HL-60/S4 (cell line): ENCODE data around the gene PJA2.
"Not testable (repeated sequence)": the region's sequence is repeated elsewhere in the genome, so short reads cannot be mapped to it uniquely, and the experiment has no call there.

Source experiments
- in situ Hi-C: fragments of 300-500 bp; cut with MboI; formaldehyde crosslinking; loops from 2 replicates; pipeline ENCODE4 v1.14.3; 2022; ENCODE audit warnings: low sequenced_read_pairs

PJA2 gene

GRCh38 chr5:109409844-109410388 lies at the start of gene PJA2:
TSS of gene PJA2 (minus strand) at chr5:109409974. CDS start at chr5:109383433, 26,541 bp downstream.
- in situ Hi-C loops: no loop called here

DNA sequence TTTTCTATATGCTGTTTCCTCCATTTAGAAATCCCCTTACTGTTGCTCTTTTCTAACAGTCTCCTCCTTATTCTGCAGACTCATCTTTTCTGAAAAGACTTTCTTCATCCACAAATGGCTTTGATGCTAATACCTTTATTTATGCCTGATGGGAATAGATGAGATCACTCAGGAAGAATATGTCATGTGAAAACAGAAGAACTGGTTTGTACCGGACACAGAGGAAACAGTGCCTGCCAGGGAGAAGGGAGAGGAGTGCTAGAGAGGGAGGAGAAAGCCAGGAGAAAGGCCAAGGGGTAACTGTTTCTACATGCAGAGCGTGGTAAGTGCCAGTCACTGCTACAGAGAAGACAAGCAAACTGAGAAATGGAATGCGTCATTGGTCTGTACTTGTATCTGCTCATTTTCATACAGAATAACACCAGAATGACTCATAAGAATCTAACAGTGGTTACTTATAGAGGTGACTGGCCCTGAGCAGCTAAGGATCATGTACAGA lies 45.9 kb upstream of the PJA2 start:
- in situ Hi-C loops: no loop called here

GRCh38 chr5:109454731-109455505 lies 45.1 kb upstream of the PJA2 start:
- in situ Hi-C loops: no loop called here

DNA sequence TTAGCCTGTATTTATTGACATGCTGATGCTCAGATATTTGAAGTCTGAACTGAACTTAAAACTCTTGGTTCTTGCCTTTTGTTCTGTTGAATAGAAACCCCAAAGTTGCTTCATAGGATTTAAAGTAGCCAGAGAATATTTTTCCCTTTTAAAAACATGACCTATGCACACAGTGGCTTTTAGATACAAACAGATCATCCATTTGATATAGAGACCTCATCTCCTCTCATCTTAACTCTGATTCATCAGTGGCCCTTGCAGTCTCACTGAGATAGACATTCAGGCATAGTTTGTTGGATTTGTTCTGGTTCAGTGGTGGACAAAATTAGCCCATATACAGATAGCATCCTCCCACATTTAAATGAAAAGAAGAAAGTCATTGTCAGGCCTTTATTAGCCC lies 43.5 kb upstream of the PJA2 start:
- in situ Hi-C loops: no loop called here

- in situ Hi-C loops: no loop called here
Measured at GRCh38 chr5:109452661-109453060, 42.9 kb upstream of the PJA2 start.

DNA sequence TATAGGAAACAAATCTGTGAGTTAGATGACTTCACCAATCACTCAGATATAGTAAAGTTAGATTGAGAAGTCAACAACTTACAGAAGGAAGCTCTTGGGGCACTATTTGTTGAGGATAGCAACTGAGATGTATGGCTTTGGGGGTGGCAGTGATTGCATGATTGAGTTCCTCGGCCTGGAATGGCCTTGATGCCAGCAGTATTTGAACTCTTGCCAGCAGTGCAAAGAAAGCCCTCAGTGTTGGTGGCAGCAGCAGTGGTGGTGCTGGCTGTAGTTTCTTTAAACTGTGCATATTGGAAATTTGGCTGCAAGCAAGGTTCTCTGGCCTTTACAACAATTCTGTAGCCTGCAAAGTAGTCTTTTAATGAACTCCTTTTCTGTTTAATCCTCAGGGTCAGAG lies 41.4 kb upstream of the PJA2 start:
- in situ Hi-C loops: no loop called here

DNA sequence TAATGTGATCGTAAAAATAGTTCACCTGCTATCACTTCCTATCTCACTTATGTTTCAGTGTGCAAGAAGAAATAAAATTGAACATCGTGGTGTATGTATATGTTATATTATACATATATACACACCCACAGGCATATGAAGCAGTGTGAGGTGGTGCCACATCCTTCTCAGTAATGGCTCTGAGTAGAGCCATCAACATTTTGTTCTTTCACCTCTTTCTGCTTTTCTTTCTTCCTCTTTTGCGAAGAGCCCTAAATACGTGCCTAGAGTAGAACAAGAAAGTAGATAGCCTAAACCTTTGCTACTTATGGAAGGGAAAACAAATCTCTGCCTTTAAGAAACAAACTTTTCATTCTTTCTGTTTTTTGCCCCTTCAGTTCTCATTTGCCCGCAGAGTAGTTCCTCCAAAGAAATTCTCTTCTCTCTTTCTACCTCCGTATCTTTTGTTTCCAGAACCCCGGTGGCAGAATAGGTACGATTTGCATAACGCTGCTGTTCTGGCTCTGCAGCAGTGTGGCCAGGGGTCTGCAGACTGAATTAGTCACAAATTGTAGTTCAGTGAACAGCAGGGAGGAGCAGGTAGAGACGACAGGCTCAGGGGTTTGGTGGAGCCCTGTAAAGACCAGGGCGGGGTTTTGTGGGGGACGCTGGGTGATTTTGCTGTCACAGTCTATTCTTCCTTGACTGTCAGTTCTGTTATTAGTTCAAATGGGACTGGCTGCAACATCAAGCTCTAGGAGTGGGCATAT lies 40.5 kb upstream of the PJA2 start:
- in situ Hi-C loops: no loop called here

- in situ Hi-C loops: no loop called here
Measured at GRCh38 chr5:109448838-109449237, 39.1 kb upstream of the PJA2 start.

DNA sequence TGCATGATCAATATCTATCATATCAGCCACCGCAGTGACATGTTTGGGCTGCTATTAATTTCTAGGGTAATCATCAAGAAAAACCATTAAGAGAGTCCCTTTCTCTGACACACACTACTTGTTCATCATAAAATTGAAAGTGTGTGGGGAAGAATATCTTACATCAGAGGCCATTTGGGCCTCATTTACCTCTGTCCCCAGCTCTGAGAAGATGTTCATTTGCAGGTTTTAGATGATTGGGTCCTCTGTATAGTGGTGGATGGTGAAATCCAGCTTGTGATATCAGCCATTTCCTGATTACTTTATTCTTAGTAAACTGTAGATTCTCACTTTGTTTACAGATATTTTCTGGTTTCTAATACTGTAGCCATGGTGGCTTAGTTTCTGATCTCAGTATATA lies 29.8 kb upstream of the PJA2 start:
- in situ Hi-C loops: no loop called here

GRCh38 chr5:109426075-109426474 lies 16.3 kb upstream of the PJA2 start:
- in situ Hi-C loops: no loop called here

DNA sequence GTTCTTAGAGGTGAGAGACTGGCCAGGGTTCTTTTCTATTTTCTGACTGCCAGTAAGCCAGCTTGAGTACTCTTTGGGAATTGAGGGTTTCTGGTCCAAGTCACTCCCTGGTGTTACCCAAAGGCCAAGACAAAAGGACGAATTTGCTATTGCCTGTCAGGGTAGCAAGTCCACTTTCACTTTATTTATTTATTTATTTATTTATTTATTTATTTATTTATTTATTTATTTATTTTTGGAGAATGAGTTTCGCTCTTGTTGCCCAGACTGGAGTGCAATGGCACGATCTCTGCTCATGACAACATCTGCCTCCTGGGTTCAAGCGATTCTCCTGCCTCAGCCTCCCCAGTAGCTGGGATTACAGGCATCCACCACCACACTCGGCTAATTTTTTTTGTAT lies 15.7 kb upstream of the PJA2 start:
- in situ Hi-C loops: not testable (repeated sequence)

GRCh38 chr5:109421956-109422355 lies 12.2 kb upstream of the PJA2 start:
- in situ Hi-C loops: no loop called here

- in situ Hi-C loops: no loop called here
Measured at GRCh38 chr5:109418712-109419352, 9.1 kb upstream of the PJA2 start.

DNA sequence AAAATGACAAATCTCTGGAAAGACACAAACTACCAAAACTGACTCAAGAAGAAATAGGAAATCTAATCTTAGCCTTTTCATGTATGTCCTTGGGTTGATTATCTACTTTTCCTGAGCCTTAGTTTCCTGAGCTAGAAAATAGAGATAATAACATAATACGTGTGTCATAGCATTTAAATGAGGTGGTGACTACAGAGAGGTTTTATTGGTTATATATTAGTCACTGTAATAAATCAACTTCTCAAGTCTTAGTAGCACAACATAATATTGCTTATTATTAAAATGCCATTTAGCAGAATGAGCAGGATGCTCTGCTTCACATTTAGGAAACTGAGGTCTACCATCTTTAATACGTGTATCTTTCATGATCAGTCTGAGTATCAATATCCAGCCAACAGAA lies 7.1 kb upstream of the PJA2 start:
- in situ Hi-C loops: no loop called here

DNA sequence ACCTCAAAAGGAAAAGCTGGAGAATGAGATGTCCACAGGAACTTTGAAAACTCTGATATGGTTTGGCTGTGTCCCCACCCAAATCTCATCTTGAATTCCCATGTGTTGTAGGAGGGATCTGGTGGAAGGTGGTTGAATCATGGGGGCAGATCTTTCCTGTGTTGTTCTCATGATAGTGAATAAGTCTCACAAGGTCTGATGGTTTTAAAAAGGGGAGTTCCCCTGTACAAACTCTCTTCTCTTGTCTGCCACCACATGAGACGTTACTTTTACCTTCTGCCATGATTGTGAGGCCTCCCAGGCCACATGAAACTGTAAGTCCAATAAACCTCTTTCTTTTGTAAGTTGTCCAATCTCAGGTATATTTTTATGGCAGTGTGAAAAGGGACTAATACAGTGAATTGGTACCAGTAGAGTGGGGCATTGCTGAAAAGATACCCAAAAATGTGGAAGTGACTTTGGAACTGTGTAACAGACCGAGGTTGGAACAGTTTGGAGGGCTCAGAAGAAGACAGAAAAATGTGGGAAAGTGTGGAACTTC lies 4.2 kb upstream of the PJA2 start:
- in situ Hi-C loops: not testable (repeated sequence)

- in situ Hi-C loops: no loop called here
Measured at GRCh38 chr5:109413458-109413857, 3.7 kb upstream of the PJA2 start.

- in situ Hi-C loops: no loop called here
Measured at GRCh38 chr5:109412981-109413402, 3.2 kb upstream of the PJA2 start.

DNA sequence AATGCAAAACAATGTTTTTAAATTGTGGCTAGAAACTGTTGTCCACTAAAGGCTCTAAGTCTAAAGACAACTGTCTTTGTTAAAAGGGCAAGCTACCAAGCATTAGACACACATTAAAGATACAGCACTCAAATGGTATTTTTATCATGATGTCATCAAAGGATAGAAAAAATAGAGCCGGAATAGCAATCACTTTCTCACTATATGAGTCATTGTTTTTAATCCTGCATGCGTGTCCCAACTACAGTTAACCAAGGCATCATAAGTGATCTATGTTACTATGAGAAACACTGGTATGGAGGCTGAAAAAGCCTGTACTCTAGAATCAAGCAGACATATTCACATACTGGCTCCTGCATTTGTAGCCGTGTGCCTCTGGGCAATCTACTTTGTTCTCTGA lies 1.9 kb upstream of the PJA2 start:
- in situ Hi-C loops: no loop called here

GRCh38 chr5:109411149-109411514 lies 1.4 kb upstream of the PJA2 start:
- in situ Hi-C loops: no loop called here

GRCh38 chr5:109410389-109411148 lies 795 bp upstream of the PJA2 start:
- in situ Hi-C loops: no loop called here
